Stimulated activated CD4-positive, alpha-beta T cell treated with anti-CD3 and anti-CD28 coated beads, Interleukin-12 subunit alpha, Interleukin-12 subunit beta, amount 100 ng/mL, for 4 hours (primary cell): ENCODE data around the gene C16orf96.

Experiments
- DNase-seq: peaks from one replicate; pipeline ENCODE4 v3.0.0-alpha.2; 2020

C16orf96 gene

DNA sequence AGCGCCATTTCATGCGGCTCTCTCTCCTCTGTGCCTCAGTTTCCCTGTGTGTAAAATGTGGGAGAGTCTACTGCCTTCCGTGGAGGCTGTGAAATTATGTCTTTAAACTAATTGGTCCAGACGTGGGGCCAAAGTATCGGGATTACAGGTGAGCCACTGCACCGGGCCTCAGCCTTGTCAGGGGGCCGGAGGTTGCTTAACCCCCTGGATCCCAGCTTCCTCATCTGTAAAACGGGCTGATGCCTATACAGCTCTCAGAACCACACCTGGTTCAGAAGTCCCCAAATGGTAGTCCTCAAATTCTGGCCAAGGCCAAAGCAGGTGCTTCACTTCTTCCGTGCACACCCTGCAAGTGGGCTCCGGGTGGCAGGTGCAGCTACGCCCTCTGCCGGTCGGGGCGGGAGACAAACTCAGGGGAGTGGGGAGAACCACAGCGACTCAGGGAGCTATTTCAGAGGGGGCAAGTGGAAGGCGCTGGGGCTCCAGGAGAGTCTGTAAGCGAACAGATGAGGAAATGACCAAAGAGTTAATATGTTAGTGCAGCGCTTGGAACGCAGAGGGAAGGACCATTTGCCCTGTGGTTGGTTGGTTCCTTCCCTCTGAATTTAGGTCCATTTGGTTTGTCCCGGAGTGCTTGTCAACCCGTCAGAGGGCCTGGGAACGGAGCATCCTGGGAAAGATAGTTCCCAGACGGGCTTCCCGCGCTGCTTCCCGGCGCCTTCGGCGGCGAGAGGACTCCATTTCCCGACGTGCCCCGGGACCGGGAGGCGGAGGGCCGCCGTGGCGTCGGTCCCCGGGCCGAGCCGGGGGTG lies 68.1 kb downstream of the C16orf96 start, which contains the start of gene MGRN1:
Gene MGRN1 (plus strand): TSS at position 812 of the 812 bp plus-strand sequence. CDS start 135 bp downstream, outside the sequence.
- DNase-seq: peak; percentile 85

DNA sequence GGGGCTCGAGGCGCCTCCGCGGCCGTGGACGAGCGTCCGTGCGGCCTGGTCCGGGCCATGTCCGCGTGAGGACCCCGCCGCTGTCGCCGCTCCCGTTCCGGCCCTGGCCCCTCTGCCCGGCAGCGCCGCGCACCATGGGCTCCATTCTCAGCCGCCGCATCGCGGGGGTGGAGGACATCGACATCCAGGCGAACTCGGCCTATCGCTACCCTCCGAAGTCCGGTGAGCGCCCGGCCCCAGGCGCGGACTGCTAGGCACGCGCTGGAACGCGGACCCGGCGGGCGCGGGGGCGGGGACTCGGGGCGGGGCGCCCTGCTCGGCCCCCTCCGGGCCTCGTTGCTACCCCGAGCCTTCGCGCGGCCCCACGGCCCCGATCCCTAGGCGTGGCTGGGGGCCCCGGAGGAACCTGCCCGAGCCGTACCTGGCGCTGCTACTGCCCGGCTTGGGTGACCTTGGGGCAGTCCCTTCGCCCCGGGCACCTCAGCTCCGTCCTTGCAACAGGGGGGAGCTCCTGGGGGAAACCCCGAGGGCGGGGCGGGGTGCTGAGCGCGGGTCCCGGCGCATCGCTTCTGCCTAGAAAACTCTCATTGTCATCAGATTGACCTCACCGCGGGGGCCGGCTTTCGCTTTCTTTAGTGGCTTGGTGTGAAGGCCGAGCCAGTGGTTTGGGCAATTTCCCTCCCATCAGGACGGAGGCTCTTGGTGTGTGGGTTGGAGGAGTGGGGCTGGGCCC lies 68.9 kb downstream of the C16orf96 start:
- DNase-seq: peak; percentile 63

DNA sequence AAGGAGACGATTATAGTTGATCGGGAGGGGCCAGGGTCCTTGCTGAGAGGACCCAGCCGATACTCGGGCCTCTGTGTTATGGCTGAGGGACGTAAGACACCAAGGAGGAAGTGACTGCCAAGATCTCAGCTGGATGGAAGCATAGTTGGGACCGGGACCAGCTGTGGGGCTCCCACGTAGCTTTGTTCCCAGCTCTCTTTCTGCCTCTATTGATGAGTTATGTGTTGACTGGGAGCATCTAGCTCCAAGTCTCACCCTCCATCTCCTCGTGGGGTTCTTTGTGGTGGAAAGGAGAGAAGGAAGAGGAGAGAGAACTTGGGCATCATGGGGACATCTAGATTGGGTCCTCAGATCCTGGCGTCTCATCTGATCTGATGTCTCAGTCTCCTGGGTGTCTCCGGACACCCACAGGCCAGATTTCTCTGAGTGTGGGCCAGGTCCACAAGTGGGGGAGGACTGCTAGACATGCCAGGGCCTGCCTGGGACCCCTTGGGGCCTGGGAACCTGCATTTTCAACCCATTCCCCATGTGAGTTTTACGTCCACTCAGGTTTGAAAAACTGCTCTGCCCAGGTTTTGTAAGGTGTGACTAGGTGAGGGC lies 69.5 kb downstream of the C16orf96 start:
- no peak for DNase-seq

DNA sequence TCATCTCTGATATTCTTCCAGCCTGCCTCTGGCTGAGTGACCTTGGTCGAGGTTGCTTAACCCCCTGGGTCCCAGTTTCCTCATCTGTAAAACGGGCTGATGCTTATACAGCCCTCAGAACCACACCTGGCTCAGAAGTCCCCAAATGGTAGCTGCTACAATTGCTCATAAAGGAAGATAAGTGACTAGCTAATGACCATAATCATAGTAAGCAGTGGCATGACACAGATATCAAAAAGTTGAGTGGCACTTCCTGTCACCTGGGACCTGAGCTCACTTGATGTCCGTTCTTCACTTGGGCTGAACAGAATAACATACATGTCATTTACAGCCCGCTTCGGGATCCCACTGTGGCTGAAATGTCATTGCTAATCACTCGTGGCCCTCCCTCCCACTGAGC lies 70.3 kb downstream of the C16orf96 start:
- DNase-seq: no peak

DNA sequence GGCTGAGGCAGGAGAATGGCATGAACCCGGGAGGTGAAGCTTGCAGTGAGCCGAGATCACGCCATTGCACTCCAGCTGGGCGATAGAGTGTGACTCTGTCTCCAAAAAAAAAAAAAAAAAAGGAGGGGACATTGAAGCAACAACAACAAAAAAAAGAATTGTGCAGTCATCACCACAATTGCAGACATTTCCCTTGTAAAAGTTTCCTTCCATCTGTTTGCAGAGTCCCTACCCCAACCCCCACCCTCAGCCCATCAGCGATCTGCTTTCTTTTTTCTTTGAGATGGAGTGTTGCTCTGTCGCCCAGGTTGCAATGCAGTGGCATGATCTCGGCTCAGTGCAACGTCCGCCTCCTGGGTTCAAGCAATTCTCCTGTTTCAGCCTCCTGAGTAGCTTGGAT lies 72.1 kb downstream of the C16orf96 start:
- DNase-seq: no peak

DNA sequence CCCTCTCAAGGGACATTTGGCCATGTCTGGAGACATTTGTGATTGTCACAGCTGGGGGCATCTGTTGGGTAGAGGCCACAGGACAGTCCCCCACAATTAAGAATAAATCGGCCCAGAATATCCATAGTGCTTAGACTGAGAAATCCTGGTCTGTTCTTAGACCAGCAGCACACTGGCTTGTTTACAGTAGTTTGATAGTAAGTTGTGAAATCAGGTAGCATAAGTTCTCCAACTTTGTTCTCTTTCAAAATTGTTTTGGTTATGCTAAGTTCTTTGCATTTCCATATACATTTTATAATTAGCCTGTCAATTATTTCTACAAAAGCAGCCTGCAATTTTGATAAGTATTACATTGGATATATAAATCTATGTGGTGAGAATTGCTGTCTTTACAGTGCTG lies 75.3 kb downstream of the C16orf96 start:
- DNase-seq: no peak

DNA sequence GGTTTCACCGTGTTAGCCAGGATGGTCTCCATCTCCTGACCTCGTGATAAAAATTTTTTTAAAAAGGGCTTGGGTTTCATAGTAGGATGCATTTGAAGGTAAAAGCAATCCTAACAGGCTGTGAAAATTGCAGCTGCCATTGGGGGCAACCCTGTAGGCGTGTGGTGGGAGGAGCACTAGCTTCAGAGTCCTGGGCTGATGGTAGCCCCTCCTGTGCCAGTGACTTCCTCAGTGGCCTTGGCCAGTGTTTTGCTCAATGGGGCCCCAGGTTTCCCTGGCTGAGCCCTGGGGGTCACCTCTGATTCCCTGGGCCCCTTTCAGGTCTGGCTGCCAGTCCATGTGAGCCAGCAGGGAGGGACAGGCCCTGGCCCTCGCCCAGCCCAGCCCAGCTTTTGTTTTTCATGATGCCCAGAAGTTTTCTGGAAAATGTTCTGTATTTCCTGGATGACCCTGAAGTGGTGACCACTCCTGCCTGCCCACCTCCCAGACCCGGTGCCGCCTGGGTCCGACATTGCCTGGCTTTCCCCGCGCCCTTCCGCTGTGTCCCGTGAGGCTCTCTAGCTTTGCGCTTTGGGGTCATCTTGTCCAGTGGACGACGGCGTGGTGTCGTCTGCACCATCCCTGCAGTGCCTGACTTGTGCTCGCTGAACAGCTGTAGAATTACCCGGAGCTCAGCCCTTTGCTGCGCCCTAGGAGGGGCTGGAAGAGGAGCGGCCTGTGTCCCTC lies 77.9 kb downstream of the C16orf96 start:
- DNase-seq: no peak

DNA sequence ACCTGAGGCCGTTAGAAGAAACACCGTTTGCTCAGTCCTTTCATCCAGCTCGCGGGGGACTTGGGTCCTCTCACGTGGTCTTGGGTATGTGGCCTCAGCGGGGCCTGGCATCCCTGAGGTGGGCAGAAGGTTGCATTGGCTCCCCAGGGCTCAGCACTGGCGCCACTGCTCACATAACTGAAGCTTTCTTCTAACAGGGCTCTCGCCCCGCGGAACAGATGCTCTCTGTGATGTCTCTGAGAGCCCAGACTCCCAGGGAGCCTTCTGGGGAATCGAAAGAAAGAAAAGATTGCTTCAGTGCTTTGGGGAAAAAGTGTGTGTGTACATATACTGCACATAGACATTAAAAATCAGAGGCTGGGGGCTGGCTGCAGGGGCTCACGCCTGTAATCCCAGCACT lies 78.6 kb downstream of the C16orf96 start:
- DNase-seq: no peak

DNA sequence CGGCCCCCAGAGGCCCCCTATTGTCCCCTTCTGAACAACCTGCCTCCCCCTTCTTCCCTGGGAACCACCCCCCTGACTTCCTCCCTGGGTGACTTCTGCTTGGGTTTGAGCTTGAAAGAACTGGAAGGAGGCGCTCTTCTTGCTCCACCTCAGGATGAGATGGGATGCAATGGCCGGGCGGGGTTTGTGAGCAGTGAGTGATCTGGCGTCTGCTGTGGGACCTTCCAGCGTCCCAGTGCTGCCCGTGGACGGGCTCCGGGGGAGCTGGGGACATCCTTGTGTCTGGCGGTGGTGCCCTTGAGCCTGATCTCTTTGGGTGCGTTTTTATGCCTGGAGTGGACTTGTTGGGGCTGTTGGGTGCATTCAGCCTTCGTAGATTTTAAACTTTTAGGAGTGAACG lies 80.1 kb downstream of the C16orf96 start:
- no peak for DNase-seq

DNA sequence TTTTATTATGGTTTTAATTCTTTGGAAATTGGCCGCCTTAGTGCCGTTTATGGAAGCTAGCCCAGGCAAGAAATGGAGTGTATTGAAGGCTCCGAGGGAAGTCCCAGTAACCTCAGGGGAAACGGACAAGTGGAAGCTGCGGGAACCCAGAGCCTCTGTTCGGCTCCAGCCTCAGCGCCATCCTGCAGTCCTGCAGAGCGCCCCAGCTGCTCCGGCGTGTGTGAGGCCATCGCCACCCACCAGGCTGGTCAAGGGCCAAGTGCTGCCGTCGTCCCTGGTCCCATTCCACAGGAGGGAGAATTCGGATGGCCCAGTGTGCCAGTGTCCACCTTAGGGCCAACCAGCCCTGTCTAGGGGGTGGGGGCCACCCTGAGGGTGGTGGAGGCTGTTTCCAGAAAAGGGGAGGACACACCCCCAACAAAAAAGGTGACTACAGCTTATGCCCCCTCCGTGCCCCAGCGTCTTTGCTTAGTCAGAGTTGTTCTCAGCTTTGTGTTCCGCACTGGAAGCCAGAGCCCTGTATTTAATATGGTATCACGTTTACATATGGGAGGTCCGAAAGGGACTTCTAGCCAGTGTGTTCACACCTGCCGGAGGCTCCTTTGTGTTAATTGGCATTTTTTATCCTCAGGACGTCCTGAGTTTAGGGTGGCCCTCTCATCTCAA lies 81.5 kb downstream of the C16orf96 start:
- no peak for DNase-seq

DNA sequence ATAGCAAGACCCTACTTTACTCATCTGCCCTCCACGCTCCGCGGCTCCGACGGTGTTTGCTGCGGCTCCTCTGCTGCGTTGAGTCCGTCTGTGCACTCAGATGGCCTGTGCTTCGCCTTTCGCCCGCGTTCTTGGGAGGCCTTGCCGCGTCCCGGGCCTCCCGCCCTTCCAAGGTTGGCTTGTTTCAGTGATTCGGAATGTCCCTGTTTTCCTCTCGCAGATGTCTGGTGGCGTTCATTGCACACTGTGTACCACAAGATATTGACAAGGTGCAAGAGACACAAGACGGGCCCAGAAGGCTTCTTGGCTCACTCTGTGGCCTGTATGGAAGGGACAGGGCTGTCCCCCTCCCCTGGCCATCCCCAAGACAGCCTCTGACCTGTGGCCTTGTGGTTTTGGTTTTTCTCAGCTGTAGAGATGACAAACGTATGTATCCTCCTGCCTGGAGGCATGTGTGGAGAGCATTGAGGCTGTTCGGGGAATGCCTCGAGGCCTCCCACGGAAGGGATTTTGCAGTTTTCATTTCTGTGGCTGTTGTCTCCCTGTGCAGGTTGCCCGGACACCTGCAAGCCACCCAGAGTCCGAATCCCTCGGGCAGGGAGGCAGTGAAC lies 83.9 kb downstream of the C16orf96 start:
- DNase-seq: no peak

DNA sequence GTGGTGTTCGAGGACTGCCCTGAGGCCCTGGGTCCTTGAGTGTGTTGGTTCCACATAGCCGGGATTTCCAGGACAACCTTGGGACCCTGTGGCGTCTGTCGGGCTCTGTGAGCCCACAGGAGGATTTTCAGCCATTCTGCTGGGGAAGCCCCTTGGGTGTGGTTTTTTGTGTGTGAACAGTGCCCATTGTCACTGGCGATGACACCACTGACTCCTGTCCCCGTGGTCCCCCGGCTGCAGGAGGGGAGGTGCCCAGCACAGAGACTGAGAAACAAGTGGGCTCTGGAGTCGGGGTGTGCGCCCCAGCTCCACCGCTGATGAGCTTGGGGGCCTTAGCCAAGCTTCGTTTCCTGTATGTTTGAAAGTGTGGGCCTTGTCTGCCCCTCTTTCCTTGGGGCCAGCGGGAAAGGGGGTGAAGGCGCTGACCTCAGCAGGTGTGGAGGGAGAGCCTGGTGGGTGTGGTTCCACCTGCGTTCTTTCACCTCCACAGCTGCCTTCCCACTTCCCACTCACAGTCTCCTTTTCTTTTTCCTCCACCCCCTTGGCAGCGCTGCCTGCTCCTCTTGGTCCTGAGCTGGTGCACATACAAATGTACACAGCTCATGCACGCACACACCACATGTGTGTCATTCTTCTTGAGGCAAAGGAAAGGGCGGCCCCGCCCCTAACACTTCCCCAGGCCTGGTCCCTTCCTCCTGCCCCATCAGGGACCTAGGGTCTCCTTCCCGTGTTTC lies 84.6 kb downstream of the C16orf96 start:
- no peak for DNase-seq

DNA sequence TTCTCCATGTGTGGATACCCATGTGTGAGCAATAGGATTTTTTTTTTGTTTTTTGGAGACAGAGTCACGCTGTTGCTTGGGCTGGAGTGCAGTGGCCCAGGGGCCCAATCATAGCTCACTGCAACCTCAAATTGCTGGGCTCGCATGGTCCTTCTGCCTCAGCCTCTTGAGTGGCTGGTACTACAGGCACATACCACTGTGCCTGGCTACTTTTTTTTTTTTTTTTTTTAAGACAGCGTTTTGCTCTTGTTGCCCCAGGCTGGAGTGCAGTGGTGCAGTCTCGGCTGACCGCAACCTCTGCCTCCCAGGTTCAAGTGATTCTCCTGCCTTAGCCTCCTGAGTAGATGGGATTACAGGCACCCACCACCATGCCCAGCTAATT lies 85.2 kb downstream of the C16orf96 start:
- DNase-seq: no peak

DNA sequence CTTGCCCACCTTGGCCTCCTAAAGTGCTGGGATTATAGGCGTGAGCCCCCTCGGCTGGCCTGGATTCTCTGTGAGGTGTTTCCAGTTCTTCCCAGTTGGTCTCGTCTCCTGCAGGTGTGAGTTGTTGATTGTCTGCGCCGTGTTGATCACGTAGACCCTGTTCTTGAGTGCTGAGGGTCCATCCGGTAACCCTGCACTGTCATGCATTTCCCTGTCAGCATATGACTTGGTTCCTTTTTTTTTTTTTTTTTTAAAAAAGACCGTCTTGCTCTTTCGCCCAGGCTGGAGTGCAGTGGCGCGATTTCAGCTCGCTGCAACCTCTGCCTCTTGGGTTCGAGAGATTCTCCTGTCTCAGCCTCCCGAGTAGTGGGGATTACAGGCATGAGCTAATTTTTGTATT lies 85.8 kb downstream of the C16orf96 start:
- no peak for DNase-seq

DNA sequence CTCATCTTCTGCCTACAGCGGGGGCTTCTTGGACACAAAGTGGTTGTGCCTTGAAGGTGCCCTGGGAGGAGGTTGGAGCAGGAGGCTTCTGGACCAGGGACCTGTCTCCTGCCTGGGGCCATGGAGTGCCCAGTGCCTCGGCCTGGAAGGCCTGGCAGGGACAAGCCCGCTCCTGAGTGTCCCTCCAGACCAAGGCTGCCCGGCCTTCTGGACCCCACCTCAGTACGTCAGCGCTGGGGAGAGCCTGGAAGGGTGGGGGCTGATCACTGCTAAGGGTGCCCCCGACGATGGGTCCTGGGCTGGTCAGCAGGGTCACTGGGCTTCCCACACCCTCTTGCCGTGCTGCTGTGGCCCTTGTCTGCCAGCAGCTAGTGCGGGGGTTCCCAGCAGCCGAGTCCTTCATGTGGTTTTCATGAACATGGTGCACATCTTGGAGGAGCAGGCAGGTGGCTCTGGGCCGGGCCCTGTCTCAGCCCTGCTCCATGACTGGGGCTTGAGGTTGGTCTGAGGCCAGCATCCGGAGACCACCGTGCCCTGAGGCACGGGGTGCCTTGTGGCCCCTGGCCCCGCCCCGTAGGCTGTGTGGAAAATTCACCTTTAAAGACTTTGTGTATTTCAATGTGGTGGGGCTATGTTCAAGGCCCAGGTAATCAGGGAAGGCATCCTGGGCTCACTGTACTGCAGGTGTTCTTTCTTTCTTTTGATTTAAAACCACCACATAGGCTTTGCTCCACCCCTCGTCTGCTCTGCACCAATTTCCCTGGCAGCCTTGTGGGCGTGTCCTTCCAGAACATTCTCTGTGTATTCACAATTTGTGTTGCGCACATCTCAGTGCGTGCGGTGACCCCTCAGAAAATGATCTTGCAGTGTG lies 90.9 kb downstream of the C16orf96 start:
- no peak for DNase-seq

DNA sequence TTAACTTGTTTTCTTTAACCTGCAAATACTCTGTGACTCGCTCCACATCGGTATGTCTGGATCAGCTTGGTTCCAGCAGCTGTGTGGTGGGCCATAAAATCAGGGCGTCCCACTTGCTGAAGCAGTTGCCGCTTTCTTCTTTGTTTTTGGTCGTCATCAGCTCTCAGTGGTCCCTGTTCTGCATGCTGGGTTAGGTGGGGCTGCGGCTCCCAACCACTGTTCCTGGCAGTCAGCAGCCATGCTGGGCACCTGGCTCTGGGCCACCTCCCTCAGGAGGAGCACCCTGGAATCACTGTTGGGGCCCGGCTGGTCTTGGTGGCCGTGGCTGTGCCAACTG lies 91.5 kb downstream of the C16orf96 start:
- DNase-seq: no peak

DNA sequence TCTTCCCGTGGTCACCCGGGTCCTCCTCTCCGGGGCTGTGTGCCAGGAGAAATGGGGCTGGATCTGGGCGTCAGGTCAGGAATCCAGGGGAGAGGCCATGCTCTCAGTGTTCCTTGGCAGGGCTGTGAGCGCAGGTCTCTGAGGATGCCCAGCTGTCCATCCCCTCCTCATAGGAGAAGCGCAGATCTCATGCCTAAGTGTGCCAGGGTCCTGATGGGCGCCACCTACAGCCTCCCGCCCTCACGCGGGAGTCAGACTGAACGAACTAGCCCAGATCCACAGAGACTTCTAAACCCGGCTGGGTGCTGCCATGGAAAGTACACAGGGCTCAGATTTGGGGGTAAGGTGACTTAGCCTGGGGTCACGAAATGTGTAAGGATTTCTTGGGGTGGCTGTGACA lies 92.8 kb downstream of the C16orf96 start:
- DNase-seq: no peak

DNA sequence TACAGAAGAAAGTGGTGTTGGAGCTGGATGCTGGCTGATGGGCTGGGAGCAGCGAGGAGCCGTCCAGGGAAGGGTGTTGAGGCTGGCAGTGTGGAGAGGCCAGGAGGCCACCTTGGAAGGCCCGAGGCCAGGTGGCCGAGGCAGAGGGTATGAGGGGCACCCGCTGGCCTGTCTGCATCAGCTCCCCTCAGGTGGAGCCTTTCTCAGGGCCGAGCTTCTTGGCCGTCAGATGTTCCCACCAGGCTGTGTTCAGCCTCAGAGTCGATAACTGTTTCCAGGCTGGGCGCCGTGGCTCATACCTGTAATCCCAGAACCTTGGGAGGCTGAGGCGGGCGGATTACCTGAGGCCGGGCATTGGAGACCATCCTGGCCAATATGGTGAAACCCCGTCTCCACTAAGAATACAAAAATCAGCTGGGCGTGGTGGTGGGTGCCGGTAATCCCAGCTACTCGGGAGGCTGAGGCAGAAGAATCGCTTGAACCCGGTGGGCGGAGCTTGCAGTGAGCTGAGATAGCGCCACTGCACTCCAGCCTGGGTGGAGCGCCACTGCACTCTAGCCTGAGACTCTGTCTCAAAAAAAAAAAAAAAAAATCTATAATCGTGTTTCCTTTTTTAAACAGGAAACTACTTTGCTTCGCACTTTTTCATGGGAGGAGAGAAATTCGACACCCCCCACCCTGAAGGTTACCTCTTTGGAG lies 93.8 kb downstream of the C16orf96 start:
- no peak for DNase-seq
